ENCODE results near the gene RBBP8.

RBBP8 gene

DNA sequence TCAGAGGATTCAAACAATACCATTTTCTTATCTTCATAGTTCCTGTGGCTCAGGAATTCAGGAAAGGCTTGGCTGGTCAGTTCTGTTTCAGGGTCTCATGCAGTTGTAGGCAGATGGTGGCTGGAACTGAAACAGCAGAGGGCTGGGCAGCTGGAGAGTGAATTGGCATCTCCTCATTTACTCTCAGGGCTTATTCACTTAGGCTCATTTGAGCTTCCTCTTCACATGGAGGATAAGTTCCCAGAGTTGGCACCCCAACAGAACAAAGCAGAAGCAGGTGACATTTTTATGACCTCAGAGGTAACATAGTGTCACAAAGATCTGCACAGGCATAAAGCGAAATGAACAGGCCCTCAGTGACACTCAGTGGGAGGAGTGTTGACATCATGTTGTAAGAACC, 66.1 kb downstream of the RBBP8 start:
- no peak for DNase-seq (ENCODE audit: low spot score)
- TF ChIP-seq, protein P1, sequence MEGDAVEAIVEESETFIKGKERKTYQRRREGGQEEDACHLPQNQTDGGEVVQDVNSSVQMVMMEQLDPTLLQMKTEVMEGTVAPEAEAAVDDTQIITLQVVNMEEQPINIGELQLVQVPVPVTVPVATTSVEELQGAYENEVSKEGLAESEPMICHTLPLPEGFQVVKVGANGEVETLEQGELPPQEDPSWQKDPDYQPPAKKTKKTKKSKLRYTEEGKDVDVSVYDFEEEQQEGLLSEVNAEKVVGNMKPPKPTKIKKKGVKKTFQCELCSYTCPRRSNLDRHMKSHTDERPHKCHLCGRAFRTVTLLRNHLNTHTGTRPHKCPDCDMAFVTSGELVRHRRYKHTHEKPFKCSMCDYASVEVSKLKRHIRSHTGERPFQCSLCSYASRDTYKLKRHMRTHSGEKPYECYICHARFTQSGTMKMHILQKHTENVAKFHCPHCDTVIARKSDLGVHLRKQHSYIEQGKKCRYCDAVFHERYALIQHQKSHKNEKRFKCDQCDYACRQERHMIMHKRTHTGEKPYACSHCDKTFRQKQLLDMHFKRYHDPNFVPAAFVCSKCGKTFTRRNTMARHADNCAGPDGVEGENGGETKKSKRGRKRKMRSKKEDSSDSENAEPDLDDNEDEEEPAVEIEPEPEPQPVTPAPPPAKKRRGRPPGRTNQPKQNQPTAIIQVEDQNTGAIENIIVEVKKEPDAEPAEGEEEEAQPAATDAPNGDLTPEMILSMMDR (conservative IDR thresholded peaks at IDR 0.05; ENCODE audit: low read depth) = no peak
- CTCF ChIA-PET = no interaction called here
- H3K27ac ChIP-seq = no peak overlapping the region
- POLR2A ChIA-PET (ENCODE audit: low non-redundant PET) = no interaction called here

DNA sequence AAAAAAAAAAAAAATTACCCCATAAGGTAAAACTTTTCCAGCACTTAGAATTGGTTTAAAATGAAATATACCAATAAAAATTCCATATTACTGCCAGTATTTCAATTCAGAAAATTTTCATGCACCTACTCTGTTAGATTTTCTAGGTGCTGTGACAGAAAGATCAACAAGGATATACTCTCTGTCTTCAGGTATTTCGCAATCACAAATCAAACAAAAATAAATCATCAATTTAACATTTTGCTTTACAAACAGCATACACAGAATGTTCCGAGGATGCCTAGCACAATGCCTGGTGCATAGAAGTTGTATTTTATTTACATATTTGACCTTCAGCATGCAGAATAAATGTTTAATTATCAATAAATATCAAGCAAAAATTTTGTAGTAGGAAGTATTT, 66.5 kb downstream of the RBBP8 start:
- no peak for DNase-seq (ENCODE audit: low spot score)
- ChIA-PET CTCF (no interaction called here), POLR2A (ENCODE audit: low non-redundant PET) (no interaction called here)
- TF ChIP-seq, protein P1 (conservative IDR thresholded peaks at IDR 0.05; ENCODE audit: low read depth) = no peak
- H3K27ac ChIP-seq = no peak overlapping the region

DNA sequence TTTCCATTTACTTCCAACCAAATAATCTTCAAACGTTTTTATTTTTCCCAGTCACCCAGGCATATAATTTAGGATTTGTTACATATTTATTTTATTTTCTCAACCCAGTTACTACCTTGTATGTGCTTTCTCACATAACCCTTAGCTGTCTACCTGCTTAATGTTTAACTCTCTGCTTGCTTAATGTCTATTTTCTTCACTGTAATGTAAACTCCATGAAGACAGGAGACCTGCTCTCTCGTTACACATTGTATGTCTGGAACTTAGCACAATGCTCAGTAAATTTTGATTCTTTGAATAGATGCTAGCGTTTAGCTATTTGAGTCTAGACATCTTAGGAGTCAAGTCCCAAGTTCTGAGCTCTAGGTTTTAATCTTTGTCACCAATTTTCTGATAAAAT, 70.2 kb downstream of the RBBP8 start:
- ChIA-PET CTCF (interaction anchor here (1.2 kb wide), 1 partner anchor 203 kb away, joined by 3 read pairs; no protein-coding TSS in a partner anchor), POLR2A (ENCODE audit: low non-redundant PET) (no interaction called here)
- TF ChIP-seq, protein P1 (conservative IDR thresholded peaks at IDR 0.05; ENCODE audit: low read depth) = no peak
- DNase-seq (ENCODE audit: low spot score) = no peak
- H3K27ac ChIP-seq = no peak overlapping the region

DNA sequence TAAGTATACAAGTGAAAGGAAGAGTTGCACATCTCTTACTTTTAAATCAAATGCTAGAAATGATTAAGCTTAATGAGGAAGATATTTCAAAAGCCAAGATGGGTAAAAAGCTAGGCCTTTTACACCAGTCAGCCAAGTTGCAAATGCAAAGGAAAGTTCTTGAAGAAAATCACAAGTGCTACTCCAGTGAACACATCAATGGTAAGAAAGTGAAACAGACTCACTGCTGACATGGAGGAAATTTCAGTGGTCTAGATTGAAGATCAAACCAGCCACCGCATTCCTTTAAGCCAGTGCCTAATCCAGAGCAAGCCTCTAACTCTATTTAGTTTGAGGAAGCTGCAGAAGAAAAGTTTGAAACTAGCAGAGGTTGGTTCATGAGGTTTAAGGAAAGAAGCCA, 79.1 kb downstream of the RBBP8 start:
- no peak for DNase-seq (ENCODE audit: low spot score)
- CTCF ChIA-PET = interaction anchor here (0.6 kb wide), 1 partner anchor 230 kb away, joined by 3 read pairs; no protein-coding TSS in a partner anchor
- no peak overlapping the region for H3K27ac ChIP-seq
- TF ChIP-seq, protein P1 (conservative IDR thresholded peaks at IDR 0.05; ENCODE audit: low read depth) = no peak
- POLR2A ChIA-PET (ENCODE audit: low non-redundant PET) = no interaction called here

DNA sequence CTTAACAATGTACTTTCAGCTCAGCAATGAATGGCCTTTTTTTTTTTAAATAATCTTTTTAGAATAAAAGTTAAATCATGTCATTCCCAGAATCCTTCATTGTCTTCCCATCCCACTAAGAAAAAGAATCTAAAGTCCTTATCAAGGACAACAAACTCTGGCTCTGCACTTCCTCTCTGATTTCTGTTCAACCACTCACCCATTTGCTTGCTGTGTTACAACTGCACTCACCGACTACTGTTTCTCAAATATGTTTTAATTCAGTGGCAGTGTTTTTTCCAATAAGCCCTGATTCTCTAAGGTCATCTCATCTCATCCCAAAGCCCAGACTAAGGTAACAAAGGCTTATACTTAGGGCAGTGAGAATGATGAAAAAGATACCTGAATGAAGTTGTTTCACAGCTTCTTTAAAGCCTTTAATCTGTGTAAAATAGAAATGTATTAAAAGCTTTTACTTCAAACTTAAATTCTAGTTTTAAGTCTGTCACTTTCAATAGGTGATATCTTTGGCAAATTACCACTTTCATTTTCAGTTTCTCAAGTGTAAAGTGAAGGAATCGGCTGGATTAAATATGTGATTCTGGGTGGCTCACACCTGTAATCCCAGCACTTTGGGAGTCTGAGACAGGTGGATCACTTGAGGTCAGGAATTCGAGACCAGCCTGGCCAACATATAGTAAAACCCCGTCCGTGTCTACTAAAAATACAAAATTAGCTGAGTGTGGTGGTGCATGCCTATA, 87.6 kb downstream of the RBBP8 start:
- ChIA-PET CTCF (interaction anchor here (0.6 kb wide), 1 partner anchor 368 kb away, joined by 4 read pairs; no protein-coding TSS in a partner anchor), POLR2A (ENCODE audit: low non-redundant PET) (interaction anchor here (0.7 kb wide), 1 partner anchor 382 kb away, joined by 4 read pairs; no protein-coding TSS in a partner anchor)
- TF ChIP-seq, protein P1 (conservative IDR thresholded peaks at IDR 0.05; ENCODE audit: low read depth) = no peak
- H3K27ac ChIP-seq = 0 out of 2 replicates have a peak overlapping the region, but pooled peaks have one; percentile 26
- no peak for DNase-seq (ENCODE audit: low spot score)

DNA sequence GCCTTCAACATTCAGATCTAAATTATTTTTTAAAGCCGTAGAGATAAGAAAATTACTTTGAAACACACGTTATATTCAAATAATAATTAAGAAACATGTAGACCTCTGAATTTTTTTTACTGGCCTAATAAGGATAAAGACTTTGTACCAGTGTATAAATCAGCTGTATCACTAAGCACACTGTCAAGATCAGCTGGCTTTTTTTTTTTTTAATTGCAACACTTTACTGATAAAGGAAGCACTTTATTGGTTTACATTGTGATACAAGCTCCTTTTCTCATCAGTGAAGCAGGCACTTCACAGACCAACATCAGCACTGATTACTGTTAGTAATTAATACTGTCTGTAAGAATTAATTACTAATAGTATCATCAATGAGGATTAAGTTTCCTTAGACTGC, 88.5 kb downstream of the RBBP8 start:
- no peak for DNase-seq (ENCODE audit: low spot score)
- POLR2A ChIA-PET (ENCODE audit: low non-redundant PET) = no interaction called here
- H3K27ac ChIP-seq = no peak overlapping the region
- CTCF ChIA-PET = no interaction called here
- TF ChIP-seq, protein P1 (conservative IDR thresholded peaks at IDR 0.05; ENCODE audit: low read depth) = no peak

Measured in RWPE1 (cell line).